Keratinocyte (primary cell): Measurements from ENCODE around the gene GRIN3B. TPM values are rescaled to one million over a fixed set of nuclear protein-coding genes. Genes with fewer than 3 reads are reported as not detected.

Experiments used
- DNase-seq: peaks from one replicate; pipeline ENCODE4 v3.0.0-alpha.2; 2011; ENCODE audit warnings: low read depth, missing footprints, low spot score
- FAIRE-seq: peaks from 2 replicates; lab custom pipeline; 2011; peaks lifted over from hg19 to GRCh38; lab: Jason Lieb, UNC
- H2AFZ ChIP-seq: 2 replicates; pipeline ENCODE4 v1.6.0; 2012; ENCODE audit warnings: low read length, control low read depth, inconsistent platforms; ENCODE audit not compliant: control insufficient read depth
- H3K27ac ChIP-seq: 2 replicates; pipeline ENCODE4 v1.5.1; 2011; ENCODE audit warnings: low read length; ENCODE audit not compliant: control insufficient read depth, insufficient read depth
- H3K27me3 ChIP-seq: 3 replicates; pipeline ENCODE4 v1.6.0; 2011; ENCODE audit warnings: low read length; ENCODE audit not compliant: control insufficient read depth, insufficient read depth; ENCODE audit errors: extremely low read depth
- H3K36me3 ChIP-seq, 2 experiments: 2 replicates in 1 of 2; 3 replicates in 1 of 2; pipeline ENCODE4 v1.5.1; 2011; ENCODE audit warnings: low read length in 2 of 2, mild to moderate bottlenecking in 1 of 2; ENCODE audit not compliant: control insufficient read depth in 2 of 2, insufficient read depth in 2 of 2; ENCODE audit errors: extremely low read depth in 1 of 2
- H3K4me1 ChIP-seq: 3 replicates; pipeline ENCODE4 v1.5.1; 2011; ENCODE audit warnings: low read length; ENCODE audit not compliant: control insufficient read depth, insufficient read depth; ENCODE audit errors: extremely low read depth
- H3K4me2 ChIP-seq: 3 replicates; pipeline ENCODE4 v1.6.0; 2011; ENCODE audit warnings: low read depth, low read length; ENCODE audit not compliant: control insufficient read depth, insufficient read depth; ENCODE audit errors: extremely low read depth
- H3K4me3 ChIP-seq, 3 experiments: fragments of 200-600 bp in 1 of 3; sonication (generic) in 1 of 3; 2 replicates in 2 of 3; 3 replicates in 1 of 3; pipeline ENCODE4 v1.5.1; 2011 to 2016; ENCODE audit warnings: low read length in 3 of 3, mild to moderate bottlenecking in 3 of 3, control low read depth in 2 of 3, inconsistent platforms in 1 of 3, low read depth in 1 of 3, mixed read lengths in 1 of 3, mixed run types in 1 of 3, moderate library complexity in 1 of 3; ENCODE audit not compliant: control insufficient read depth in 2 of 3, insufficient read depth in 2 of 3; ENCODE audit errors: extremely low read depth in 1 of 3
- H3K79me2 ChIP-seq: 2 replicates; pipeline ENCODE4 v1.6.0; 2012; ENCODE audit warnings: low read length; ENCODE audit not compliant: control insufficient read depth, insufficient read depth
- H3K9ac ChIP-seq: 3 replicates; pipeline ENCODE4 v1.6.0; 2011; ENCODE audit warnings: low read length; ENCODE audit not compliant: control insufficient read depth, insufficient read depth; ENCODE audit errors: extremely low read depth
- H3K9me1 ChIP-seq: 3 replicates; pipeline ENCODE4 v1.6.0; 2011; ENCODE audit warnings: low read length; ENCODE audit not compliant: control insufficient read depth, insufficient read depth; ENCODE audit errors: extremely low read depth
- H3K9me3 ChIP-seq: 2 replicates; pipeline ENCODE4 v1.5.1; 2012; ENCODE audit warnings: low read depth, low read length; ENCODE audit not compliant: control insufficient read depth
- H4K20me1 ChIP-seq: 3 replicates; pipeline ENCODE4 v1.6.0; 2011; ENCODE audit warnings: low read length; ENCODE audit not compliant: control insufficient read depth, insufficient read depth; ENCODE audit errors: extremely low read depth
- CTCF ChIP-seq, 3 experiments: IDR thresholded peaks in 1 of 3; conservative IDR thresholded peaks in 1 of 3; optimal IDR thresholded peaks in 1 of 3; 2 replicates in 2 of 3; 3 replicates in 1 of 3; pipeline versions ENCODE3 to v1.5.1; 2011; ENCODE audit warnings: low read length in 3 of 3, mild to moderate bottlenecking in 3 of 3, moderate library complexity in 2 of 3, control low read depth in 1 of 3, inconsistent platforms in 1 of 3; ENCODE audit not compliant: insufficient read depth in 2 of 3; ENCODE audit errors: extremely low read depth in 1 of 3
- EZH2 ChIP-seq: IDR thresholded peaks from one replicate; pipeline ENCODE4 v1.6.1; 2012; ENCODE audit warnings: inconsistent platforms, mild to moderate bottlenecking, low read length, moderate library complexity
- dilution Hi-C: fragments of 300-500 bp; cut with MboI; formaldehyde crosslinking; loops from one replicate; pipeline ENCODE4 v1.7.0; 2020; ENCODE audit warnings: low sequenced_read_pairs; ENCODE audit not compliant: extremely low pct_ligation_motif_present
- polyA plus RNA-seq, 5 experiments: library from polyadenylated mRNA; depleted of rRNA in 3 of 5; stranded (reverse) in 3 of 5; stranded (forward) in 1 of 5; unstranded in 1 of 5; fragments of >200 nt; gene quantifications; 1 replicate in 1 of 5; 2 replicates in 3 of 5; 3 replicates in 1 of 5; pipeline versions ENCODE4 v1.2.1 to v1.2.3, GENCODE V29; 2011 to 2012; ENCODE audit warnings: missing spikeins in 2 of 5, low read depth in 1 of 5, low replicate concordance in 1 of 5

The GRIN3B gene
- polyA plus RNA-seq, 1 donor (not counting 4 experiments of a cell fraction or from before 2014, with no cell fraction given) = 0.20 TPM

- H3K36me3 ChIP-seq = peaks cover 13 to 30% of the 10 kb centered on the region in 2 experiments
- H3K9ac ChIP-seq = no peak overlapping the region
- no peak for TF ChIP-seq CTCF (optimal IDR thresholded peaks at IDR 0.05 in 1 of 3, IDR thresholded peaks at IDR 0.05 in 1 of 3, conservative IDR thresholded peaks at IDR 0.05 in 1 of 3; ENCODE audit: extremely low read depth in 1 of 3, insufficient read depth in 2 of 3, low read length in 3 of 3)
- dilution Hi-C loops = no loop called here
- no peaks in the 10 kb centered on the region for H3K79me2 ChIP-seq
- peaks cover 28% of the 10 kb centered on the region for H3K9me3 ChIP-seq
- H3K4me1 ChIP-seq = no peaks in the 10 kb centered on the region
- FAIRE-seq (no peak), DNase-seq (no peak)
- H2AFZ ChIP-seq = no peak overlapping the region
- no peaks in the 10 kb centered on the region for H3K27me3 ChIP-seq
- H3K27ac ChIP-seq = no peak overlapping the region
- no peak overlapping the region for H3K4me2 ChIP-seq
- H4K20me1 ChIP-seq = no peaks in the 10 kb centered on the region
- H3K4me3 ChIP-seq = no peak overlapping the region
- no peaks in the 10 kb centered on the region for H3K9me1 ChIP-seq
Observed at GRCh38 chr19:1055886-1056620, 55.8 kb downstream of the GRIN3B start.

GRCh38 chr19:1057176-1057855, 57.1 kb downstream of the GRIN3B start:
- Histone ChIP-seq H3K9me3 (peaks cover 28% of the 10 kb centered on the region), H2AFZ (no peak overlapping the region), H3K4me3 (no peak overlapping the region), H4K20me1 (no peaks in the 10 kb centered on the region), H3K27ac (no peak overlapping the region), H3K4me2 (no peak overlapping the region), H3K36me3 (peaks cover 13 to 33% of the 10 kb centered on the region in 2 experiments), H3K4me1 (no peaks in the 10 kb centered on the region), H3K9me1 (no peaks in the 10 kb centered on the region), H3K9ac (no peak overlapping the region), H3K79me2 (no peaks in the 10 kb centered on the region), H3K27me3 (no peaks in the 10 kb centered on the region)
- FAIRE-seq (no peak), DNase-seq (no peak)
- TF ChIP-seq CTCF (optimal IDR thresholded peaks at IDR 0.05 in 1 of 3, IDR thresholded peaks at IDR 0.05 in 1 of 3, conservative IDR thresholded peaks at IDR 0.05 in 1 of 3; ENCODE audit: extremely low read depth in 1 of 3, insufficient read depth in 2 of 3, low read length in 3 of 3) = peak in 2 of 3 experiments; percentile 13 to 40
- TF ChIP-seq EZH2 = no peak
- dilution Hi-C loops = no loop called here
